Measurements from ENCODE around the gene DRAXIN.

- TF ChIP-seq CTCF (IDR thresholded peaks at IDR 0.05) (no peak), POLR2A (IDR thresholded peaks at IDR 0.05) (no peak)
Measured at GRCh38 chr1:11764519-11764918, 73.0 kb downstream of the DRAXIN start.

All from body of pancreas (tissue), 4 donors.